Endodermal cell (in vitro differentiated cells): Measurements from ENCODE around the gene CACNG4. TPM values are rescaled to one million over a fixed set of nuclear protein-coding genes. Genes with fewer than 3 reads are reported as not detected.

Experiments used
- DNase-seq: peaks from one replicate; pipeline ENCODE4 v3.0.0-alpha.2; 2017
- H3K27ac ChIP-seq: 2 replicates; pipeline ENCODE4 v1.5.1; 2013; ENCODE audit warnings: mild to moderate bottlenecking, low read depth, low read length, moderate library complexity
- H3K27me3 ChIP-seq: 2 replicates; pipeline ENCODE4 v1.6.1; 2013; ENCODE audit warnings: mild to moderate bottlenecking, low read length, moderate library complexity; ENCODE audit not compliant: insufficient read depth, control insufficient read depth, poor library complexity, severe bottlenecking
- H3K36me3 ChIP-seq: 2 replicates; pipeline ENCODE4 v1.7.0; 2013; ENCODE audit warnings: mild to moderate bottlenecking, low read length, moderate library complexity; ENCODE audit not compliant: control insufficient read depth, insufficient read depth
- H3K4me1 ChIP-seq: one replicate; pipeline ENCODE4 v1.7.0; 2013; ENCODE audit warnings: low read length; ENCODE audit not compliant: control insufficient read depth, insufficient read depth
- H3K4me3 ChIP-seq: 2 replicates; pipeline ENCODE4 v1.5.1; 2013; ENCODE audit warnings: mild to moderate bottlenecking, low read length, moderate library complexity
- H3K9ac ChIP-seq: 2 replicates; pipeline ENCODE4 v1.6.1; 2013; ENCODE audit warnings: mild to moderate bottlenecking, low read length, moderate library complexity; ENCODE audit not compliant: poor library complexity, severe bottlenecking; ENCODE audit errors: extremely low read depth
- H3K9me3 ChIP-seq: 2 replicates; pipeline ENCODE4 v1.6.1; 2013; ENCODE audit warnings: mild to moderate bottlenecking, low read length, moderate library complexity; ENCODE audit not compliant: control insufficient read depth
- H3K27ac Mint-ChIP-seq: 2 replicates; pipeline ENCODE4 v1.8.0; 2020; ENCODE audit warnings: mixed read lengths
- H3K27me3 Mint-ChIP-seq: 2 replicates; pipeline ENCODE4 v1.8.0; 2021; ENCODE audit warnings: mild to moderate bottlenecking, mixed read lengths; ENCODE audit not compliant: insufficient read depth
- H3K36me3 Mint-ChIP-seq: 2 replicates; pipeline ENCODE4 v1.8.0; 2020; ENCODE audit warnings: low read depth, mixed read lengths
- H3K4me1 Mint-ChIP-seq: 2 replicates; pipeline ENCODE4 v1.8.0; 2020; ENCODE audit warnings: mixed read lengths
- H3K4me3 Mint-ChIP-seq: 2 replicates; pipeline ENCODE4 v1.8.0; 2020; ENCODE audit warnings: mild to moderate bottlenecking, moderate library complexity, mixed read lengths
- H3K9me3 Mint-ChIP-seq: 2 replicates; pipeline ENCODE4 v1.8.0; 2020; ENCODE audit warnings: mild to moderate bottlenecking, mixed read lengths
- CTCF ChIP-seq: fragments of 200-600 bp; sonication (generic); conservative IDR thresholded peaks from 2 replicates; pipeline ENCODE4 v1.5.0; 2021; ENCODE audit warnings: antibody characterized with exemption, mild to moderate bottlenecking
- WGBS, 2 experiments: methylation state at CpG; one replicate each; pipeline versions ENCODE4 v1.1.5 to v1.1.7; 2013; ENCODE audit warnings: missing lambda C conversion rate in 2 of 2, mixed read lengths in 1 of 2; ENCODE audit not compliant: insufficient coverage in 1 of 2, insufficient read length in 1 of 2; 5-methylcytosine and 5-hydroxymethylcytosine counted together
- total RNA-seq, 2 donors: library from RNA; stranded (reverse); fragmentation: NEBNext Ultra II Directional in 1 of 2; extraction: Animal tissue kit (Norgen Biotek cat#: 25700) in 1 of 2; gene quantifications; 2 replicates in 1 of 2; 3 replicates in 1 of 2; pipeline ENCODE4 v1.2.1, GENCODE V29; 2021

The CACNG4 gene
- total RNA-seq, 2 donors from 2014 or later, result 0.22 to 1.3 TPM

GRCh38 chr17:66975188-66975587, 10.7 kb downstream of the CACNG4 start:
- TF ChIP-seq CTCF, result no peak
- Histone ChIP-seq H3K36me3 (no peaks in the 10 kb centered on the region), H3K4me3 (no peak overlapping the region), H3K27me3 (no peaks in the 10 kb centered on the region), H3K4me1 (no peaks in the 10 kb centered on the region), H3K9ac (no peak overlapping the region), H3K27ac (no peak overlapping the region), H3K9me3 (no peaks in the 10 kb centered on the region)
- DNase-seq, result no peak
- Mint-ChIP-seq H3K9me3 (no peaks in the 10 kb centered on the region), H3K27ac (no peak overlapping the region), H3K36me3 (no peaks in the 10 kb centered on the region), H3K4me1 (no peaks in the 10 kb centered on the region), H3K27me3 (peaks cover 13% of the 10 kb centered on the region), H3K4me3 (no peak overlapping the region)
- 87 to 92% methylated on average over 2 to 3 of the region's 3 CpGs for WGBS, 2 experiments

- TF ChIP-seq CTCF, result peak; percentile 72
- peak; percentile 91 for DNase-seq
- H3K27me3 Mint-ChIP-seq, result peaks cover 7% of the 10 kb centered on the region
- no peaks in the 10 kb centered on the region for H3K4me1 Mint-ChIP-seq
- WGBS, 2 experiments, result 74 to 78% methylated on average over 6 to 14 of the region's 14 CpGs
- no peaks in the 10 kb centered on the region for H3K9me3 ChIP-seq
- H3K27ac ChIP-seq, result no peak overlapping the region
- H3K9me3 Mint-ChIP-seq, result no peaks in the 10 kb centered on the region
- H3K4me3 ChIP-seq, result no peak overlapping the region
- no peaks in the 10 kb centered on the region for H3K4me1 ChIP-seq
- H3K36me3 Mint-ChIP-seq, result no peaks in the 10 kb centered on the region
- no peak overlapping the region for H3K9ac ChIP-seq
- H3K27me3 ChIP-seq, result no peaks in the 10 kb centered on the region
- H3K36me3 ChIP-seq, result no peaks in the 10 kb centered on the region
- no peak overlapping the region for H3K4me3 Mint-ChIP-seq
- H3K27ac Mint-ChIP-seq, result no peak overlapping the region
These were observed 11.3 kb downstream of the CACNG4 start for GRCh38 chr17:66975614-66976378.

- no peaks in the 10 kb centered on the region for H3K9me3 ChIP-seq
- Mint-ChIP-seq H3K4me3 (no peak overlapping the region), H3K9me3 (no peaks in the 10 kb centered on the region), H3K36me3 (no peaks in the 10 kb centered on the region), H3K27me3 (peaks cover 5% of the 10 kb centered on the region), H3K27ac (no peak overlapping the region), H3K4me1 (no peaks in the 10 kb centered on the region)
- WGBS, 2 experiments, result 73 to 78% methylated on average over 2 of the region's 2 CpGs
- H3K9ac ChIP-seq, result no peak overlapping the region
- no peak overlapping the region for H3K27ac ChIP-seq
- no peaks in the 10 kb centered on the region for H3K27me3 ChIP-seq
- no peak for DNase-seq
- H3K4me1 ChIP-seq, result no peaks in the 10 kb centered on the region
- no peak for TF ChIP-seq CTCF
- no peak overlapping the region for H3K4me3 ChIP-seq
- no peaks in the 10 kb centered on the region for H3K36me3 ChIP-seq
These were observed 11.8 kb downstream of the CACNG4 start for GRCh38 chr17:66976379-66976663.
